AG04450 (cell line): ENCODE data around the gene DPH2. TPM values are rescaled to one million over a fixed set of nuclear protein-coding genes. Genes with fewer than 3 reads are reported as not detected.
A peak's percentile ranks its signal among the peaks of the same experiment; 100 is the strongest.

Experiments
- CTCF ChIA-PET: fragments of 300-600, 350-600 bp; formaldehyde crosslinking; extraction: SDS; loops from one replicate; lab custom pipeline; 2022; ENCODE audit warnings: antibody characterized with exemption, inconsistent platforms; lab: Charles Lee
- POLR2A ChIA-PET: fragments of 350-600 bp; formaldehyde crosslinking; extraction: SDS; loops from one replicate; lab custom pipeline; 2021; ENCODE audit warnings: antibody characterized with exemption, inconsistent platforms; lab: Yijun Ruan, JAX
- DNase-seq: peaks from one replicate; pipeline ENCODE4 v3.0.0-alpha.2; 2011; ENCODE audit warnings: low read depth, low spot score
- H3K27ac ChIP-seq: one replicate; pipeline ENCODE4 v1.5.1; 2012; ENCODE audit warnings: low read depth, low read length, control low read depth
- H3K27me3 ChIP-seq: one replicate; pipeline ENCODE4 v1.6.0; 2012; ENCODE audit warnings: low read length; ENCODE audit not compliant: control insufficient read depth, insufficient read depth
- H3K4me3 ChIP-seq: 2 replicates; pipeline ENCODE4 v1.5.1; 2011; ENCODE audit warnings: mild to moderate bottlenecking, low read depth, low read length, control low read depth
- H3K9me3 ChIP-seq: 2 replicates; pipeline ENCODE4 v1.5.1; 2012; ENCODE audit warnings: low read length; ENCODE audit not compliant: control insufficient read depth, insufficient read depth
- polyA minus RNA-seq: library from RNA; depleted of rRNA, polyadenylated mRNA; stranded (reverse); fragments of >200 nt; gene quantifications from 2 replicates; pipeline ENCODE4 v1.2.3, GENCODE V29; 2011; rRNA and poly(A)+ RNA removed
- polyA plus RNA-seq: library from polyadenylated mRNA; depleted of rRNA; stranded (reverse); fragments of >200 nt; gene quantifications from 2 replicates; pipeline ENCODE4 v1.2.3, GENCODE V29; 2011; rRNA removed
- TF ChIP-seq, protein P1 (sequence below): IDR thresholded peaks from 2 replicates; pipeline ENCODE4 v1.5.1; 2011; ENCODE audit warnings: low read depth, low read length, control low read depth, inconsistent platforms

DPH2 gene
- polyA plus RNA-seq = 17.9 and 22.2 TPM in 2 replicates
- 17.2 and 25.0 TPM in 2 replicates for polyA minus RNA-seq

DNA sequence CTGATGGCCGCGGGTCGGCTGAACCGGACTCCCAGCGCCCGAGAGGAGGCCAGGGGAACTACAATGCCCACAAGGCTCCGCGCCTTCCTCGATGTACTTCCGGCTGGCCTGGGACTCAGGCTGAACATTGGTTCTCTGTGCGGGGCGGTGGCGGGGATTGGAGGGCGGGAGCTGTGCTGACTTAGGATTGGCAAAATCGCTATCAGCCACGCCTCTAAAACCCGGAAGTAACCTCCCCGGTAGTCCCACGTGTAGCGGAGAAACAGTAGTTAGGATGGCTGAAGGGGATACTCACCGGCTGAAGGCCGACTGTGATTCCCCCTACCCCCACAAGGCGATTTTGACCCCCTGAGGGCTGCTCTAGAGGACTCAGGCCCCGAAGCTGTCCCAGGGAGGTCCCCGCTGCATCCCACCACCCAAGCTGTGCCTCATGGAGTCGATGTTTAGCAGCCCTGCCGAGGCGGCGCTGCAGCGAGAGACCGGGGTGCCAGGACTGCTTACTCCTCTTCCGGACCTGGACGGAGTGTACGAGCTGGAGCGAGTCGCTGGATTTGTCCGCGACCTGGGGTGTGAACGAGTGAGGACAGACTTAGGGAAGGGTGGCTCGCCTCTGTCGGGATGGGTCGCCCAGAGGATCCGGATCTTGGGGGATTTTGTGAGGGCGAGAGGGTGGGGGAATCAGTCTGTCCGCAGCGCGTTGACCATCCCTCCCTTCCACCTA lies at the start of gene DPH2:
Gene DPH2 (plus strand): TSS at position 265 of the 721 bp plus-strand sequence. CDS start 166 bp downstream, at position 431.
- DNase-seq = peak; percentile 91
- TF ChIP-seq, protein P1, sequence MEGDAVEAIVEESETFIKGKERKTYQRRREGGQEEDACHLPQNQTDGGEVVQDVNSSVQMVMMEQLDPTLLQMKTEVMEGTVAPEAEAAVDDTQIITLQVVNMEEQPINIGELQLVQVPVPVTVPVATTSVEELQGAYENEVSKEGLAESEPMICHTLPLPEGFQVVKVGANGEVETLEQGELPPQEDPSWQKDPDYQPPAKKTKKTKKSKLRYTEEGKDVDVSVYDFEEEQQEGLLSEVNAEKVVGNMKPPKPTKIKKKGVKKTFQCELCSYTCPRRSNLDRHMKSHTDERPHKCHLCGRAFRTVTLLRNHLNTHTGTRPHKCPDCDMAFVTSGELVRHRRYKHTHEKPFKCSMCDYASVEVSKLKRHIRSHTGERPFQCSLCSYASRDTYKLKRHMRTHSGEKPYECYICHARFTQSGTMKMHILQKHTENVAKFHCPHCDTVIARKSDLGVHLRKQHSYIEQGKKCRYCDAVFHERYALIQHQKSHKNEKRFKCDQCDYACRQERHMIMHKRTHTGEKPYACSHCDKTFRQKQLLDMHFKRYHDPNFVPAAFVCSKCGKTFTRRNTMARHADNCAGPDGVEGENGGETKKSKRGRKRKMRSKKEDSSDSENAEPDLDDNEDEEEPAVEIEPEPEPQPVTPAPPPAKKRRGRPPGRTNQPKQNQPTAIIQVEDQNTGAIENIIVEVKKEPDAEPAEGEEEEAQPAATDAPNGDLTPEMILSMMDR = no peak; the same call in 1 of the 2 replicates
- Histone ChIP-seq H3K27ac (no peak within 1 kb of the TSS), H3K9me3 (no peaks in the 10 kb centered on the region; the same call in none of the 2 replicates), H3K4me3 (peak within 1 kb of the TSS; percentile 94), H3K27me3 (no peaks in the 10 kb centered on the region)
- ChIA-PET CTCF (interaction anchor here (1.2 to 2.2 kb wide), 3 partner anchors 24 to 206 kb away, joined by 3 to 12 read pairs (median 6); no protein-coding TSS in a partner anchor), POLR2A (interaction anchor here (0.7 to 1.1 kb wide), 2 partner anchors 22 to 62 kb away, joined by 3 read pairs; partner anchors contain the start of gene IPO13)

DNA sequence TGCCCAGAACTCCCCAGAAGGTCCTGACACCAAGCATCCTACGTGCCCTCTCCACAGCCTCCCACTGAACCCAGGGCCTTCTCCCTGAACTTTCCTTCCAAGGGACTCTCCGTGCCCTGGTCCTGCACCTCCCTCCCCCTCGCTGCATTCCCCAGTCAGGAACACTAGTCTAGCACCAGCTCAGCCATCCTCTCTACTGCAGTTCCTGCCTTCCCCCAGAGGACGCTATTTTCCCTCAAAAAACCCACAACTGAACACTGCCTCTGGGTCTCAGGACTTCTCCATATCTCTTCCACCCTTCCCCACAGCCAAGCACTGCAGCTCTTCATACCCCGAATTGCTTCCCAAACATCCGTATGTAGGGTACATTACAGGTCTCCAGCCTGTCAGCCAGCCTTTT lies 48.8 kb upstream of the DPH2 start:
- H3K27ac ChIP-seq = no peak overlapping the region
- ChIA-PET CTCF (interaction anchor here (1.7 kb wide), 2 partner anchors 14 to 157 kb away, joined by 9 to 12 read pairs; partner anchors contain the start of gene ARTN), POLR2A (no interaction called here)
- H3K9me3 ChIP-seq = no peaks in the 10 kb centered on the region
- TF ChIP-seq, protein P1 = no peak
- H3K4me3 ChIP-seq = no peak overlapping the region
- no peak for DNase-seq
- H3K27me3 ChIP-seq = no peaks in the 10 kb centered on the region

DNA sequence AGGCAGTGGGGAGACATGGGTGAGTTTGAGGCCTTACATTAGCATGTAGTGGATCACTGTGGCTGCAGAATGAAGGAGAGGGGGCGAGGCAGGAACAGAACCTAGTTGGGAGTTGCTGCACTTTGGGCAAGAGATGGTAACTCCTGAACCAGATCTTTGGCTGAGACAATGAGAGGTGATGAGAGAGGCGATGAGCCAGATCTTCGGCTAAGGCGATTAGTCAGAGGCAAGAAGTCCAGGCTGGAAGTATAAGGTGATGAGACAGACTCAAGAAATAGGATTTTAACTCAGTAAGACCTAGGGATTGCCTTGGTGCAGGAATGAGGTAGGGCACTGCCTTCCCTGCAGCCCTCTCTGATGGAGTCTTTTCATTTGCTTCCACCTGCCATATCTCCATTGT lies 45.3 kb upstream of the DPH2 start:
- Histone ChIP-seq H3K9me3 (peaks cover 3% of the 10 kb centered on the region), H3K4me3 (no peak overlapping the region), H3K27me3 (no peaks in the 10 kb centered on the region), H3K27ac (no peak overlapping the region)
- TF ChIP-seq, protein P1 = no peak
- ChIA-PET POLR2A (interaction anchor here (0.6 kb wide), 1 partner anchor 178 kb away, joined by 3 read pairs; no protein-coding TSS in a partner anchor), CTCF (interaction anchor here (1.5 kb wide), 1 partner anchor 10 kb away, joined by 13 read pairs; no protein-coding TSS in a partner anchor)
- no peak for DNase-seq

- ChIA-PET POLR2A (no interaction called here), CTCF (interaction anchor here (1.5 kb wide), 1 partner anchor 9 kb away, joined by 7 read pairs; no protein-coding TSS in a partner anchor)
- Histone ChIP-seq H3K4me3 (no peak overlapping the region), H3K9me3 (peaks cover 12% of the 10 kb centered on the region), H3K27ac (no peak overlapping the region), H3K27me3 (no peaks in the 10 kb centered on the region)
- no peak for DNase-seq
- TF ChIP-seq, protein P1 = no peak
Observed at GRCh38 chr1:43925846-43926245, 44.0 kb upstream of the DPH2 start.
